ENCODE data around the gene RGPD5. TPM values are rescaled to one million over a fixed set of nuclear protein-coding genes. Genes with fewer than 3 reads are reported as not detected.
"Not testable (repeated sequence)": the region's sequence is repeated elsewhere in the genome, so short reads cannot be mapped to it uniquely, and the experiment has no call there.

Gene RGPD5
- total and polyA plus RNA-seq, 2 donors (not counting 1 experiment from before 2014, with no cell fraction given) = 9.6 to 34.5 TPM

DNA sequence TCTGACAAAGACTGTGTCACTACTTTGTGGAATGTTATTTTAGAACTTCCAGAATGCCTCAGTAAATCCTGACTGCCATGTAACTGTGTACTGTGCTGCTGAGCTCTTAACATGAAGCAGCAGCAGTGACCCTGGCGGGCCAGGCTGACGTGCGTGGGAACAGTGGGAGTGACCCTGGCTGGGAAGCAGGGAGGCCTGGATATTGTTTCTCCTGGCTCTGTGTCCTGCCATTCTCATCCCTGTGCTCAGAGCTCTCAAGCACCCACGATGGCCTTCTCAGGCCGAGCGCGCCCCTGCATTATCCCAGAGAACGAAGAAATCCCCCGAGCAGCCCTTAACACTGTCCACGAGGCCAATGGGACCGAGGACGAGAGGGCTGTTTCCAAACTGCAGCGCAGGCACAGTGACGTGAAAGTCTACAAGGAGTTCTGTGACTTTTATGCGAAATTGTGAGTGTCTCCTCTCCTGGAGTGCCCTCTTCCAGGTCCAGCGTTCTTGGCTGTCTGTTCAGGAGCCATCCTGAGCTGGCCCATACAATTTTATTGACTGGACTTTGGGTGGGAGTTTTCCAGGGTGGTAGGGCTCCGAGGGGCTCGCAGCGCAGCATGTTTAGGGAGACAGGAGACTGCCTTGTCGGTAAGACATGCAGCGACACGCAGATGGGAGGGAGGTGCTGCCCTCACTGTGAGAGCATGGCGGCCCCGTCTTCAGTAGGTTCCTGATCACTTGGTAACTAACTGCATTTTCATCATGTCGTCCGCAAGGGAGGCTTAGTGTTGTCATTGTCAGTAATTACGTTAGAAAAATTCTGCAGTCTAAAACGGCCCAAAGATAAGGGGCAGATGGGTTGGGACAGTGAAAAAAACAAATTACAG lies 104.6 kb downstream of the RGPD5 start, which contains the start of gene LIMS3:
TSS of gene LIMS3 (plus strand) at position 227 of the 875 bp plus-strand sequence. CDS start at position 268, 41 bp downstream.
- DNase-seq (ENCODE audit: low read depth in 2 of 2); H3K27me3 ChIP-seq (ENCODE audit: control insufficient read depth, insufficient read depth, low read length); H3K4me1 ChIP-seq (ENCODE audit: control insufficient read depth, extremely low read depth, insufficient read depth, low read length); H3K9ac ChIP-seq (ENCODE audit: insufficient read depth, low read length); H2AFZ ChIP-seq (ENCODE audit: low read length); H3K9me3 ChIP-seq (ENCODE audit: control insufficient read depth, insufficient read depth, low read depth, low read length); H3K4me2 ChIP-seq (ENCODE audit: extremely low read depth, insufficient read depth, low read length); H3K4me3 ChIP-seq (replicated peaks in 1 of 4; ENCODE audit: control extremely low read depth in 1 of 4, insufficient read depth in 1 of 4, low read depth in 3 of 4, low read length in 4 of 4); H3K79me2 ChIP-seq (ENCODE audit: control insufficient read depth, insufficient read depth, low read length); H4K20me1 ChIP-seq (ENCODE audit: control insufficient read depth, extremely low read depth, insufficient read depth, low read length); H3K27ac ChIP-seq (ENCODE audit: insufficient read depth, low read length); H3K36me3 ChIP-seq (ENCODE audit: control insufficient read depth, insufficient read depth, low read length): not testable (repeated sequence)

DNA sequence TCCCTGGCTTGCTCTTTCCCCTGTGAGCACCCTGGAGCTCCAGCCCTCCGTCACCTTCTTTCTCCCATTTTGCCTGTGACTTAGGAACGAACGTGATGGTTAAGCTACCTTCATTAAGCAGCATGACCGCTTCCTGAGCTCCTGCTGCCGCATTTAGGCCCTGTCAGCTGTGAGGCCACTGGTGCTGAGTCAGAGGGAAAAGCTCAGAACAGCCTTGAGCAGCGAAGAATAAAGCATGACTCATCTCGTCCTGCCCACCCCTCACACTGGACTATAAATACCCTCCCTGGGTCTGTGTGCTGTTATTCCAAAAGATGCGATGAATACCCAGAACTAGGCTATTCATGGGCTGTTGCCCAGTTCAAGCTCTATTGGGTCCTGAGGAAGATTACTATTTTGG lies 111.7 kb downstream of the RGPD5 start:
- H3K36me3 ChIP-seq (ENCODE audit: control insufficient read depth, insufficient read depth, low read length); H3K27ac ChIP-seq (ENCODE audit: insufficient read depth, low read length); H3K9ac ChIP-seq (ENCODE audit: insufficient read depth, low read length); H3K4me3 ChIP-seq (replicated peaks in 1 of 4; ENCODE audit: control extremely low read depth in 1 of 4, insufficient read depth in 1 of 4, low read depth in 3 of 4, low read length in 4 of 4); H2AFZ ChIP-seq (ENCODE audit: low read length); H3K4me2 ChIP-seq (ENCODE audit: extremely low read depth, insufficient read depth, low read length); H3K9me3 ChIP-seq (ENCODE audit: control insufficient read depth, insufficient read depth, low read depth, low read length); H4K20me1 ChIP-seq (ENCODE audit: control insufficient read depth, extremely low read depth, insufficient read depth, low read length); H3K4me1 ChIP-seq (ENCODE audit: control insufficient read depth, extremely low read depth, insufficient read depth, low read length); H3K27me3 ChIP-seq (ENCODE audit: control insufficient read depth, insufficient read depth, low read length); H3K79me2 ChIP-seq (ENCODE audit: control insufficient read depth, insufficient read depth, low read length); DNase-seq (ENCODE audit: low read depth in 2 of 2): not testable (repeated sequence)

Other genes with a start within 250 kb of the RGPD5 start
- 90.3 and 101 TPM in 2 replicates for gene SEPTIN10, start 180.3 kb upstream of the RGPD5 start, total RNA-seq
- gene SEPTIN10, start 180.3 kb upstream of the RGPD5 start, polyA plus RNA-seq = 91.1 and 99.4 TPM in 2 replicates
- gene SOWAHC, start 179.9 kb upstream of the RGPD5 start, total RNA-seq = 7.1 and 10.3 TPM in 2 replicates
- gene SOWAHC, start 179.9 kb upstream of the RGPD5 start, polyA plus RNA-seq = 4.4 and 4.7 TPM in 2 replicates
- gene LIMS3, start 104.4 kb downstream of the RGPD5 start, total RNA-seq = 6.3 TPM in 1 of 2 replicates, not detected in the other
- gene LIMS3, start 104.4 kb downstream of the RGPD5 start, polyA plus RNA-seq = 0.08 and 0.71 TPM in 2 replicates